Astrocyte (in vitro differentiated cells and primary cell): ENCODE results near the gene DUOX2. TPM values are rescaled to one million over a fixed set of nuclear protein-coding genes. Genes with fewer than 3 reads are reported as not detected.

Experiments used
- DNase-seq: peaks from one replicate; pipeline ENCODE4 v3.0.0-alpha.2; 2010; ENCODE audit warnings: low read depth
- FAIRE-seq: peaks from 2 replicates; lab custom pipeline; 2011; peaks lifted over from hg19 to GRCh38; lab: Jason Lieb, UNC
- H2AFZ ChIP-seq: 2 replicates; pipeline ENCODE4 v1.6.0; 2012; ENCODE audit warnings: low read depth, low read length, inconsistent platforms
- H3K27ac ChIP-seq: 2 replicates; pipeline ENCODE4 v1.5.1; 2011; ENCODE audit warnings: low read depth, low read length, inconsistent platforms
- H3K27me3 ChIP-seq: 2 replicates; pipeline ENCODE4 v1.6.0; 2011; ENCODE audit warnings: low read length, inconsistent platforms; ENCODE audit not compliant: insufficient read depth
- H3K36me3 ChIP-seq: 2 replicates; pipeline ENCODE4 v1.5.1; 2011; ENCODE audit warnings: low read length, inconsistent platforms; ENCODE audit not compliant: insufficient read depth
- H3K4me1 ChIP-seq: 2 replicates; pipeline ENCODE4 v1.5.1; 2011; ENCODE audit warnings: low read length, inconsistent platforms; ENCODE audit not compliant: insufficient read depth
- H3K4me2 ChIP-seq: 2 replicates; pipeline ENCODE4 v1.6.0; 2012; ENCODE audit warnings: low read length, inconsistent platforms
- H3K4me3 ChIP-seq: 2 replicates; pipeline ENCODE4 v1.5.1; 2011; ENCODE audit warnings: low read depth, mild to moderate bottlenecking, low read length, inconsistent platforms; ENCODE audit not compliant: insufficient read depth
- H3K79me2 ChIP-seq: 2 replicates; pipeline ENCODE4 v1.6.0; 2012; ENCODE audit warnings: mild to moderate bottlenecking, low read length, inconsistent platforms; ENCODE audit not compliant: insufficient read depth
- H3K9ac ChIP-seq: 2 replicates; pipeline ENCODE4 v1.6.0; 2012; ENCODE audit warnings: mild to moderate bottlenecking, low read length, inconsistent platforms
- H3K9me3 ChIP-seq: 2 replicates; pipeline ENCODE4 v1.5.1; 2012; ENCODE audit warnings: low read depth, mild to moderate bottlenecking, low read length, inconsistent platforms; ENCODE audit not compliant: insufficient read depth
- H4K20me1 ChIP-seq: 2 replicates; pipeline ENCODE4 v1.6.0; 2012; ENCODE audit warnings: low read length, inconsistent platforms; ENCODE audit not compliant: insufficient read depth
- H3K27ac Mint-ChIP-seq: one replicate; pipeline ENCODE4 v1.8.0; 2021; ENCODE audit warnings: mild to moderate bottlenecking, mixed read lengths; ENCODE audit not compliant: unreplicated experiment
- H3K27me3 Mint-ChIP-seq: one replicate; pipeline ENCODE4 v1.8.0; 2021; ENCODE audit warnings: low read depth, mixed read lengths; ENCODE audit not compliant: unreplicated experiment
- H3K36me3 Mint-ChIP-seq: one replicate; pipeline ENCODE4 v1.8.0; 2021; ENCODE audit warnings: low read depth, mixed read lengths; ENCODE audit not compliant: unreplicated experiment
- H3K4me1 Mint-ChIP-seq: one replicate; pipeline ENCODE4 v1.8.0; 2021; ENCODE audit warnings: low read depth, mixed read lengths; ENCODE audit not compliant: unreplicated experiment
- H3K4me3 Mint-ChIP-seq: one replicate; pipeline ENCODE4 v1.8.0; 2021; ENCODE audit warnings: mild to moderate bottlenecking, moderate library complexity, mixed read lengths; ENCODE audit not compliant: unreplicated experiment
- H3K9me3 Mint-ChIP-seq: one replicate; pipeline ENCODE4 v1.8.0; 2021; ENCODE audit warnings: mild to moderate bottlenecking, mixed read lengths; ENCODE audit not compliant: unreplicated experiment
- EZH2 ChIP-seq: IDR thresholded peaks from 2 replicates; pipeline ENCODE4 v1.6.1; 2012; ENCODE audit warnings: mild to moderate bottlenecking, low read length, inconsistent platforms; ENCODE audit not compliant: insufficient read depth
- total RNA-seq: library from RNA; stranded (reverse); gene quantifications from 2 replicates; pipeline ENCODE4 v1.2.1, GENCODE V29; 2021
- TF ChIP-seq, protein P1 (sequence below): IDR thresholded peaks from 2 replicates; pipeline ENCODE4 v1.5.1; 2011; ENCODE audit warnings: low read depth, mild to moderate bottlenecking, inconsistent platforms, low read length, moderate library complexity; ENCODE audit not compliant: insufficient read depth

Gene DUOX2
- total RNA-seq, 1 donor from 2014 or later, result 0.14 TPM

GRCh38 chr15:45093013-45093412 lies 21.0 kb downstream of the DUOX2 start:
- Mint-ChIP-seq H3K4me1 (peaks cover 10% of the 10 kb centered on the region), H3K27ac (peak overlapping the region; percentile 41), H3K27me3 (peaks cover 31% of the 10 kb centered on the region), H3K4me3 (no peak overlapping the region), H3K36me3 (no peaks in the 10 kb centered on the region), H3K9me3 (peaks cover 5% of the 10 kb centered on the region)
- no peaks in the 10 kb centered on the region for H3K79me2 ChIP-seq
- no peak overlapping the region for H2AFZ ChIP-seq
- H3K36me3 ChIP-seq, result no peaks in the 10 kb centered on the region
- peaks cover 20% of the 10 kb centered on the region for H3K27me3 ChIP-seq
- FAIRE-seq, result no peak
- H3K4me3 ChIP-seq, result no peak overlapping the region
- no peak overlapping the region for H3K27ac ChIP-seq
- peaks cover under 1% of the 10 kb centered on the region for H3K9me3 ChIP-seq
- no peak for DNase-seq
- H3K9ac ChIP-seq, result no peak overlapping the region
- TF ChIP-seq, protein P1, sequence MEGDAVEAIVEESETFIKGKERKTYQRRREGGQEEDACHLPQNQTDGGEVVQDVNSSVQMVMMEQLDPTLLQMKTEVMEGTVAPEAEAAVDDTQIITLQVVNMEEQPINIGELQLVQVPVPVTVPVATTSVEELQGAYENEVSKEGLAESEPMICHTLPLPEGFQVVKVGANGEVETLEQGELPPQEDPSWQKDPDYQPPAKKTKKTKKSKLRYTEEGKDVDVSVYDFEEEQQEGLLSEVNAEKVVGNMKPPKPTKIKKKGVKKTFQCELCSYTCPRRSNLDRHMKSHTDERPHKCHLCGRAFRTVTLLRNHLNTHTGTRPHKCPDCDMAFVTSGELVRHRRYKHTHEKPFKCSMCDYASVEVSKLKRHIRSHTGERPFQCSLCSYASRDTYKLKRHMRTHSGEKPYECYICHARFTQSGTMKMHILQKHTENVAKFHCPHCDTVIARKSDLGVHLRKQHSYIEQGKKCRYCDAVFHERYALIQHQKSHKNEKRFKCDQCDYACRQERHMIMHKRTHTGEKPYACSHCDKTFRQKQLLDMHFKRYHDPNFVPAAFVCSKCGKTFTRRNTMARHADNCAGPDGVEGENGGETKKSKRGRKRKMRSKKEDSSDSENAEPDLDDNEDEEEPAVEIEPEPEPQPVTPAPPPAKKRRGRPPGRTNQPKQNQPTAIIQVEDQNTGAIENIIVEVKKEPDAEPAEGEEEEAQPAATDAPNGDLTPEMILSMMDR, result no peak
- no peak for TF ChIP-seq EZH2
- H4K20me1 ChIP-seq, result no peaks in the 10 kb centered on the region
- no peak overlapping the region for H3K4me2 ChIP-seq
- H3K4me1 ChIP-seq, result no peaks in the 10 kb centered on the region

DNA sequence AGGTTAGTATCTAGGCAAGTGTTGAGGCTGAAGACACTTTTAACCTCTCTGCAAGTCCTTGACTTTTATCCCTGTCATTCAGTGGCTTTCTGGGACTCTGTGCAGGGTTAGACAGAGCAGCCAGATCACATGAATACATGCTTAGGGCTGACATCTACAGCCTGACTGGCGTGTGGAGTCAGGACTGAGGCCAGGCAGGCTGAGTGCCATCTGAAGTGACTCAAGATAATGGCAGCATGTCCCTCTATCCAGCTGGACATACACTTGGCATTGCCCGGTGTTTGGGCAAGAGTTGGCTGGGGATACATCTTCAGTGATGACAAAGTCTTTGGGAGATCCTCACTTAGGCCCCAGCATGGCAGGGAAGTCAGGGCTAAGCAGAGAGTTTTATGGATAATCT lies 22.4 kb downstream of the DUOX2 start:
- Histone ChIP-seq H3K9me3 (peaks cover 3% of the 10 kb centered on the region), H3K36me3 (no peaks in the 10 kb centered on the region), H3K79me2 (no peaks in the 10 kb centered on the region), H3K4me3 (no peak overlapping the region), H3K27ac (no peak overlapping the region), H4K20me1 (no peaks in the 10 kb centered on the region), H3K27me3 (peaks cover 28% of the 10 kb centered on the region), H3K4me2 (no peak overlapping the region), H3K9ac (no peak overlapping the region), H2AFZ (no peak overlapping the region), H3K4me1 (no peaks in the 10 kb centered on the region)
- TF ChIP-seq, protein P1, result no peak
- no peak for TF ChIP-seq EZH2
- DNase-seq (no peak), FAIRE-seq (no peak)
- Mint-ChIP-seq H3K36me3 (no peaks in the 10 kb centered on the region), H3K27ac (no peak overlapping the region), H3K4me1 (peaks cover 10% of the 10 kb centered on the region), H3K27me3 (peaks cover 21% of the 10 kb centered on the region), H3K4me3 (no peak overlapping the region), H3K9me3 (peaks cover 2% of the 10 kb centered on the region)

- H3K27me3 Mint-ChIP-seq, result peaks cover 16% of the 10 kb centered on the region
- no peak overlapping the region for H2AFZ ChIP-seq
These were observed 22.8 kb downstream of the DUOX2 start for GRCh38 chr15:45091161-45091560.

More at GRCh38 chr15:45091161-45091560, 22.8 kb downstream of the DUOX2 start:
- Mint-ChIP-seq H3K4me1 (peaks cover 10% of the 10 kb centered on the region), H3K9me3 (peaks cover 2% of the 10 kb centered on the region), H3K27ac (peak overlapping the region; percentile 64), H3K36me3 (no peaks in the 10 kb centered on the region), H3K4me3 (no peak overlapping the region)
- Histone ChIP-seq H4K20me1 (no peaks in the 10 kb centered on the region), H3K36me3 (no peaks in the 10 kb centered on the region), H3K4me3 (no peak overlapping the region), H3K27me3 (peaks cover 28% of the 10 kb centered on the region), H3K9ac (no peak overlapping the region), H3K79me2 (no peaks in the 10 kb centered on the region), H3K9me3 (peaks cover 3% of the 10 kb centered on the region), H3K4me1 (no peaks in the 10 kb centered on the region), H3K4me2 (no peak overlapping the region), H3K27ac (no peak overlapping the region)
- no peak for TF ChIP-seq EZH2
- TF ChIP-seq, protein P1, result no peak
- FAIRE-seq (no peak), DNase-seq (peak; percentile 13)
